GM23338 (cell line): ENCODE measurements around the gene RUVBL2.

Source experiments
- CREB1 ChIP-seq: fragments of 250-450 bp; sonication (Bioruptor Pico); IDR thresholded peaks from 2 replicates; pipeline ENCODE4 v1.5.0; 2020; ENCODE audit warnings: low read depth, mild to moderate bottlenecking, moderate library complexity
- CTCF ChIP-seq, 2 experiments: fragments of 200-600 bp in 1 of 2; sonication (generic) in 1 of 2; conservative IDR thresholded peaks; 2 replicates each; pipeline versions ENCODE4 v1.5.1 to v1.6.1; 2016 to 2017; ENCODE audit warnings: antibody characterized with exemption in 2 of 2, low read depth in 2 of 2, mild to moderate bottlenecking in 2 of 2, moderate library complexity in 1 of 2
- EZH2 ChIP-seq: fragments of 200-600 bp; sonication (generic); IDR thresholded peaks from one replicate; pipeline ENCODE4 v1.8.0; 2017; ENCODE audit warnings: antibody characterized with exemption, mild to moderate bottlenecking, low read depth; ENCODE audit not compliant: unreplicated experiment
- POLR2AphosphoS5 ChIP-seq: IDR thresholded peaks from 2 replicates; pipeline ENCODE4 v1.6.1; 2016; ENCODE audit warnings: antibody characterized with exemption, low read depth
- REST ChIP-seq: IDR thresholded peaks from one replicate; pipeline ENCODE4 v1.6.1; 2018; ENCODE audit warnings: antibody characterized with exemption; ENCODE audit not compliant: unreplicated experiment
- ZNF331 ChIP-seq: fragments of 250-450 bp; sonication (Bioruptor Pico); IDR thresholded peaks from 2 replicates; pipeline ENCODE4 v1.5.0; 2020; ENCODE audit warnings: low read depth, mild to moderate bottlenecking, moderate library complexity

GRCh38 chr19:48990400-48990799 lies 3.3 kb upstream of the RUVBL2 start:
- TF ChIP-seq ZNF331 (CRISPR knock-in tag) (no peak), POLR2AphosphoS5 (no peak), CTCF (conservative IDR thresholded peaks at IDR 0.05; ENCODE audit: low read depth in 2 of 2) (no peak), REST (no peak), EZH2 (no peak), CREB1 (CRISPR knock-in tag) (no peak)
